ENCODE measurements around the gene GZMA. TPM values are rescaled to one million over a fixed set of nuclear protein-coding genes. Genes with fewer than 3 reads are reported as not detected.
"Not testable (repeated sequence)": the region's sequence is repeated elsewhere in the genome, so short reads cannot be mapped to it uniquely, and the experiment has no call there.

The GZMA gene
- total RNA-seq, 1 donor from 2014 or later = not detected

- H3K27me3 ChIP-seq = no peaks in the 10 kb centered on the region
- intact Hi-C loops (cut with DNase I) = no loop called here
- TF ChIP-seq CTCF (IDR thresholded peaks at IDR 0.05) = no peak
- H3K36me3 ChIP-seq = no peaks in the 10 kb centered on the region
- no peak for DNase-seq (ENCODE audit: low spot score in 2 of 2)
- no peak overlapping the region for H3K4me3 ChIP-seq
- H3K4me1 ChIP-seq = no peaks in the 10 kb centered on the region
- H3K27ac ChIP-seq = no peak overlapping the region
- no peaks in the 10 kb centered on the region for H3K9me3 ChIP-seq
Measured at GRCh38 chr5:55104036-55104772, 1.8 kb downstream of the GZMA start.

- H3K27me3 ChIP-seq = no peaks in the 10 kb centered on the region
- H3K36me3 ChIP-seq = no peaks in the 10 kb centered on the region
- no peak overlapping the region for H3K27ac ChIP-seq
- no peak overlapping the region for H3K4me3 ChIP-seq
- DNase-seq (ENCODE audit: low spot score in 2 of 2) = no peak
- H3K4me1 ChIP-seq = no peaks in the 10 kb centered on the region
- TF ChIP-seq CTCF (IDR thresholded peaks at IDR 0.05) = no peak
- H3K9me3 ChIP-seq = no peaks in the 10 kb centered on the region
- intact Hi-C loops (cut with DNase I) = no loop called here
Measured at GRCh38 chr5:55104946-55105701, 2.7 kb downstream of the GZMA start.

GRCh38 chr5:55105976-55106375 is 3.5 kb downstream of the GZMA start:
- H3K4me1 ChIP-seq; intact Hi-C loops (cut with DNase I); H3K27ac ChIP-seq; H3K27me3 ChIP-seq; H3K9me3 ChIP-seq; H3K36me3 ChIP-seq; H3K4me3 ChIP-seq; DNase-seq (ENCODE audit: low spot score in 2 of 2): not testable (repeated sequence)

DNA sequence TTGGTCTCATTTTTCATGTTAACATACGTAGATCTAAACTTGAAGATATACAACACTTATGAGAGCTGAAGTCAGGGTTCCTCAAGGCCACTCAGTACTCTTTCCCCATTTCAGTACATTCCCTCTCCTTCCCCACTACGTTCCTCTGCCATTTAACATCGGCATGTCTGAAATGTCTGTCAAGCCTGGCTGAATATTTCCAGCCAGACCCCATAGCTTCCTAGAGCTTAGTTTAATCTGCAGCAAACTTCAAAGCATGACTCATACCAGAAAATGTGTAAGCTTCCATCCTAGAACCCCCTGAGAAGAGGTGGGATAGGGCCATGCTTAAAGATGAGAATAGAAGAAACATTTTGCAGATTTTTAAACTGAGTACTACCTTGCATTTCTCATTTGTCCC is 6.2 kb downstream of the GZMA start:
- Histone ChIP-seq H3K4me1 (no peaks in the 10 kb centered on the region), H3K27me3 (no peaks in the 10 kb centered on the region), H3K36me3 (no peaks in the 10 kb centered on the region), H3K27ac (no peak overlapping the region), H3K9me3 (peaks cover 0 to 3% of the 10 kb centered on the region in 2 donors), H3K4me3 (no peak overlapping the region)
- TF ChIP-seq CTCF (IDR thresholded peaks at IDR 0.05) = no peak
- DNase-seq (ENCODE audit: low spot score in 2 of 2) = no peak
- intact Hi-C loops (cut with DNase I) = no loop called here

DNA sequence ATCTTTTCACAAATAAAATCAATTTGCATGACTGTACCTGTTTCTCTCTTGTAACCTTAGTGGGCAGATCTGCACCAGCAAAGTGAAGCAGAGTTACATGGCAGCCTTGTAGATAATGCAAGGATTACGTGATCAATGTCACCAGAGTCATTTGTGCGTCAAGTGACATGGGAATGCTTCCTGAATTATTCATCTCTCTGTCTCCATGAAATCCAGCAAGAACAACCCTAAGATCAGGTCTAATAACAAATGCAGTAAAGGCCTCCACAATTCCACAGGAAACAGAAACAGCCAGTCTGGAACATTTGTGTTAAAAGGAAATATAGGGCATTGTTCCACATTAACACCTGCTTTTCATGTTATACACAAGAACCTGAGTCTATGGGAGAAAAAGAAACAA is 7.8 kb downstream of the GZMA start:
- Histone ChIP-seq H3K36me3 (no peaks in the 10 kb centered on the region), H3K27ac (no peak overlapping the region), H3K4me3 (no peak overlapping the region), H3K27me3 (no peaks in the 10 kb centered on the region), H3K9me3 (peaks cover 0 to 3% of the 10 kb centered on the region in 2 donors), H3K4me1 (no peaks in the 10 kb centered on the region)
- no peak for TF ChIP-seq CTCF (IDR thresholded peaks at IDR 0.05)
- DNase-seq (ENCODE audit: low spot score in 2 of 2) = no peak
- intact Hi-C loops (cut with DNase I) = no loop called here

DNA sequence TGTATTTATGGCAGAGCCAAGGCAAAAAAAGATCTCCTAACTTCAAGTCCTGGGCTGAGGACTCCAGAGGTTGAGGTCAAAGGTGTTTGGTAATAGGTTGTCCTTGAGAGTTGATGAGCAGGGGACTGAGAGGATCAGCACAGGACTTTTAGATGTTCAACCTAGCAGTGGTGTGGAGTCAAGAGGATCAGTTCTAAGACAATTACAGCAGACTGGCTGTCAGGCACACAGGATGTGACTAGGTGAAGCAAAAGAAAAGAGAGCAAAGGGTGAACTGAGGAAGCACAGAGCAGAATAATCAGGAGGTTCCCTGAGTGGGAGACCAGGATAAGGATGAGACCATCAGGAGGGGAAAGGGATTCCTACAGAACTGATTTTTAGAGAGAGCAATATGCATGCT is 10.9 kb downstream of the GZMA start:
- intact Hi-C loops (cut with DNase I) = no loop called here
- no peaks in the 10 kb centered on the region for H3K36me3 ChIP-seq
- peaks cover 0 to 3% of the 10 kb centered on the region in 2 donors for H3K9me3 ChIP-seq
- DNase-seq (ENCODE audit: low spot score in 2 of 2) = no peak
- no peaks in the 10 kb centered on the region for H3K4me1 ChIP-seq
- H3K27me3 ChIP-seq = no peaks in the 10 kb centered on the region
- H3K27ac ChIP-seq = no peak overlapping the region
- no peak overlapping the region for H3K4me3 ChIP-seq
- no peak for TF ChIP-seq CTCF (IDR thresholded peaks at IDR 0.05)

Measured in ascending aorta (tissue), 2 donors.